OCI-M2 (cell line): ENCODE measurements around the gene LRR1.
A peak's percentile ranks its signal among the peaks of the same experiment; 100 is the strongest.
"Not testable (repeated sequence)": the region's sequence is repeated elsewhere in the genome, so short reads cannot be mapped to it uniquely, and the experiment has no call there.

Source experiments
- DNase-seq: peaks from one replicate; lab custom pipeline; 2025; ENCODE audit not compliant: unreplicated experiment; lab: John Stamatoyannopoulos, UW

The LRR1 gene

GRCh38 chr14:49623941-49624839 lies 25.4 kb downstream of the LRR1 start:
- DNase-seq = no peak

- DNase-seq = peak; percentile 83
These were observed 35.2 kb downstream of the LRR1 start for GRCh38 chr14:49633640-49634546.

GRCh38 chr14:49634547-49635334 lies 36.0 kb downstream of the LRR1 start, which contains the start of gene DNAAF2:
TSS of gene DNAAF2 (minus strand) at chr14:49635244. CDS start at chr14:49635149, 95 bp downstream.
- DNase-seq = no peak

- no peak for DNase-seq
These were observed 38.1 kb downstream of the LRR1 start for GRCh38 chr14:49636866-49637265.

- no peak for DNase-seq
These were observed 38.9 kb downstream of the LRR1 start for GRCh38 chr14:49637534-49638078.

GRCh38 chr14:49640540-49641417 lies 42.0 kb downstream of the LRR1 start:
- DNase-seq = no peak

- no peak for DNase-seq
These were observed 43.0 kb downstream of the LRR1 start for GRCh38 chr14:49641697-49642129.

- no peak for DNase-seq
These were observed 43.4 kb downstream of the LRR1 start for GRCh38 chr14:49642163-49642562.

GRCh38 chr14:49653508-49653907 lies 54.8 kb downstream of the LRR1 start:
- no peak for DNase-seq

- DNase-seq = no peak
These were observed 55.8 kb downstream of the LRR1 start for GRCh38 chr14:49654511-49654910.

- not testable (repeated sequence) for DNase-seq
These were observed 58.8 kb downstream of the LRR1 start for GRCh38 chr14:49657500-49657899.

GRCh38 chr14:49659526-49660455 lies 61.1 kb downstream of the LRR1 start:
- DNase-seq = no peak
